Mesothelial cell of epicardium (in vitro differentiated cells): ENCODE data around the gene GRB10. TPM values are rescaled to one million over a fixed set of nuclear protein-coding genes. Genes with fewer than 3 reads are reported as not detected.

Source experiments
- DNase-seq, 2 experiments: peaks; one replicate each; pipeline ENCODE4 v3.0.0; 2021; ENCODE audit warnings: low spot score in 2 of 2; ENCODE audit not compliant: unreplicated experiment in 2 of 2
- H3K27ac Mint-ChIP-seq: 2 replicates; pipeline ENCODE4 v1.8.0; 2021; ENCODE audit warnings: mixed read lengths
- H3K27me3 Mint-ChIP-seq: 2 replicates; pipeline ENCODE4 v1.8.0; 2021; ENCODE audit warnings: low read depth, mixed read lengths
- H3K36me3 Mint-ChIP-seq: 2 replicates; pipeline ENCODE4 v1.8.0; 2021; ENCODE audit warnings: mixed read lengths
- H3K4me1 Mint-ChIP-seq: 2 replicates; pipeline ENCODE4 v1.8.0; 2021; ENCODE audit warnings: mixed read lengths
- H3K4me3 Mint-ChIP-seq: 2 replicates; pipeline ENCODE4 v1.8.0; 2021; ENCODE audit warnings: mild to moderate bottlenecking, moderate library complexity, mixed read lengths
- H3K9me3 Mint-ChIP-seq: 2 replicates; pipeline ENCODE4 v1.8.0; 2021; ENCODE audit warnings: mixed read lengths
- total RNA-seq: library from RNA; stranded (reverse); gene quantifications from 3 replicates; pipeline ENCODE4 v1.2.1, GENCODE V29; 2021
- TF ChIP-seq, protein P1 (sequence below): fragments of 200-600 bp; sonication (generic); IDR thresholded peaks from one replicate; pipeline ENCODE4 v1.5.0; 2021; ENCODE audit warnings: antibody characterized with exemption; ENCODE audit not compliant: unreplicated experiment

GRB10 gene
- total RNA-seq, 1 donor from 2014 or later: 59.2 TPM

DNA sequence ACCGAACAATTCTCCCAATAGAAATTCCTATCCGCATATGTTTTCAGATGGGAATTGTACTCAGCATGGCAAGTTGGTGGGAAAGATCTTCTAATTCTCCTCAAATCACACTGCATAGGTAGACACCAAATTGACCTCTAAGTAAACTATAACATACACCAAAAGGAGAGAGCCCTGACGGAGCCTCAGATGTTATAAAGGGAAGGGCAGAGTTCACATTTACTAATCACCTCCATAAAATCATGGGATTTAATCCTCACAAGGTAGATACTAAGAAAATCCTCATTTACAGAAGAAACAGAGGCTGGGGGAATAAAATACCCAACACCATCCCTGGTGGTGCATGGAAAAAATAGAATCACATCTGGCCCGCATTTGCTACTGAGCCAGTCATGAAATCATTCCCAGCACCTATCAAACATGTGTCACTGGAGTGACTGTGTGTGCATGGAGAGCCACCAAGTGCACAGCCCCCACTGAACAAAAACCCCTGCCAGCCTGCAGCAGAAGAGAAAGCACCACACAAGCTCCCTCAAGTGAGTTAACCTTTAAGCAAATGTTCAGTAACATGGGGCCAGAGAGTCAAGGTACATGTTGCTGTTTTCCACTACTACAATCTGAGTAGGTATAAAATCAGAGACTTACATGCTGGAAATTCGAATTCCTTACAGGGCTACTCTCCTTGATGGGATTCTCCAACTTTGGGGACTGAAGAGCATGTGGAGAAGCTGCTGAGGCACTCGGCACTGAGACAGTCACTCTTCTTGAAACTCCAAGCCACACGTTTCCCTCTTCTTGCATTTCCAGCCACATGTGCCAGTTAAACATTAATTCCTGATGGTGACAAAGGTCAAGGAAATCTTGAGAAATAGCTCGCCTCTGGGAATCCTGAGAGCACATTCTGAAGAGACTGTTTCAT is 217.8 kb downstream of the GRB10 start, which contains the start of gene DDC:
Gene DDC, minus strand, starts transcription at position 766 of the 919 bp plus-strand sequence. CDS start 21,320 bp downstream, outside the sequence.
- H3K9me3 Mint-ChIP-seq: peaks cover 7% of the 10 kb centered on the region
- peaks cover 27% of the 10 kb centered on the region for H3K27me3 Mint-ChIP-seq
- H3K4me3 Mint-ChIP-seq: no peak within 1 kb of the TSS
- H3K36me3 Mint-ChIP-seq: no peaks in the 10 kb centered on the region
- no peaks in the 10 kb centered on the region for H3K4me1 Mint-ChIP-seq
- no peak for DNase-seq
- TF ChIP-seq, protein P1, sequence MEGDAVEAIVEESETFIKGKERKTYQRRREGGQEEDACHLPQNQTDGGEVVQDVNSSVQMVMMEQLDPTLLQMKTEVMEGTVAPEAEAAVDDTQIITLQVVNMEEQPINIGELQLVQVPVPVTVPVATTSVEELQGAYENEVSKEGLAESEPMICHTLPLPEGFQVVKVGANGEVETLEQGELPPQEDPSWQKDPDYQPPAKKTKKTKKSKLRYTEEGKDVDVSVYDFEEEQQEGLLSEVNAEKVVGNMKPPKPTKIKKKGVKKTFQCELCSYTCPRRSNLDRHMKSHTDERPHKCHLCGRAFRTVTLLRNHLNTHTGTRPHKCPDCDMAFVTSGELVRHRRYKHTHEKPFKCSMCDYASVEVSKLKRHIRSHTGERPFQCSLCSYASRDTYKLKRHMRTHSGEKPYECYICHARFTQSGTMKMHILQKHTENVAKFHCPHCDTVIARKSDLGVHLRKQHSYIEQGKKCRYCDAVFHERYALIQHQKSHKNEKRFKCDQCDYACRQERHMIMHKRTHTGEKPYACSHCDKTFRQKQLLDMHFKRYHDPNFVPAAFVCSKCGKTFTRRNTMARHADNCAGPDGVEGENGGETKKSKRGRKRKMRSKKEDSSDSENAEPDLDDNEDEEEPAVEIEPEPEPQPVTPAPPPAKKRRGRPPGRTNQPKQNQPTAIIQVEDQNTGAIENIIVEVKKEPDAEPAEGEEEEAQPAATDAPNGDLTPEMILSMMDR: no peak
- H3K27ac Mint-ChIP-seq: no peak within 1 kb of the TSS

DNA sequence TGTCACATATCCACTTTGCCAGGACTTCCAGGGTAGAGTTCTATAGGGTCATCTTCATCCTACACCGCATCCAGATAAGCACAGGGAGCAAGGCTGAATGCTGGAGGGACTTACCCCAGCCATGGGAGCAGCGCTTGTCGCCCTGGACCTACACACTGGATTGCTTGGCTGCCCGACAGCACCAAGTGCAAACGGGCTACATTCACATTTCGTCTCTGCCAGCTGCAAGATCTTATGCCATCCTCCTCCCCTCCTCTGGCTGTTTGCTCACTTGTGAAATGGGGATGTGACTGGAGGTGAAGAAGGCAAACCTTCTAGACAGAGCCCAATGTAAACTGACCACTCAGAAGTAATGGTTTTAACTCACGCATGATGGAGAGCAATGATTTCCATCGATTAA is 218.5 kb downstream of the GRB10 start:
- H3K36me3 Mint-ChIP-seq: no peaks in the 10 kb centered on the region
- TF ChIP-seq, protein P1: no peak
- no peak overlapping the region for H3K27ac Mint-ChIP-seq
- peaks cover 27% of the 10 kb centered on the region for H3K27me3 Mint-ChIP-seq
- DNase-seq: no peak
- no peaks in the 10 kb centered on the region for H3K4me1 Mint-ChIP-seq
- no peak overlapping the region for H3K4me3 Mint-ChIP-seq
- H3K9me3 Mint-ChIP-seq: no peaks in the 10 kb centered on the region

DNA sequence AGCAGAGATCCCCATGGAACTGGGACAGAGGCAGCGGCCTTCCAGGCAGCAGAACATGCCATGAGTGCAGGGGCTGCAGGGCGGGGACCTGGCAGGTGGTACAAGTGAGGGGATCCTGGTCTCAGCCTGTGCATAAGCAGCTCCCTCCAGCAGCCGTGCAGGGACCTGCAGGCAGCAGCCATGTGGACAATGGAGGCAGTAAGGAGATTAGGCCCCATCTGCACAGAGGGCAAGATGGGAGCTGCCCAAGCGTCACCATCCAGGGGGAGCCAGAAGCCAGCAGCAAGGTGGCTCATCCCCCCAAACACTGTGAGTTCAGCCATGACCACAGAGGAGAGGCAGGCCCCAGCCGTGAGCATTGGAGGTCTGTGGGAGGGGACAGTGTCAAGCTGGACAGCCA is 220.6 kb downstream of the GRB10 start:
- no peaks in the 10 kb centered on the region for H3K4me1 Mint-ChIP-seq
- H3K27me3 Mint-ChIP-seq: peaks cover 35% of the 10 kb centered on the region
- no peak for DNase-seq
- TF ChIP-seq, protein P1: no peak
- H3K9me3 Mint-ChIP-seq: no peaks in the 10 kb centered on the region
- H3K36me3 Mint-ChIP-seq: no peaks in the 10 kb centered on the region
- H3K4me3 Mint-ChIP-seq: no peak overlapping the region
- no peak overlapping the region for H3K27ac Mint-ChIP-seq

DNA sequence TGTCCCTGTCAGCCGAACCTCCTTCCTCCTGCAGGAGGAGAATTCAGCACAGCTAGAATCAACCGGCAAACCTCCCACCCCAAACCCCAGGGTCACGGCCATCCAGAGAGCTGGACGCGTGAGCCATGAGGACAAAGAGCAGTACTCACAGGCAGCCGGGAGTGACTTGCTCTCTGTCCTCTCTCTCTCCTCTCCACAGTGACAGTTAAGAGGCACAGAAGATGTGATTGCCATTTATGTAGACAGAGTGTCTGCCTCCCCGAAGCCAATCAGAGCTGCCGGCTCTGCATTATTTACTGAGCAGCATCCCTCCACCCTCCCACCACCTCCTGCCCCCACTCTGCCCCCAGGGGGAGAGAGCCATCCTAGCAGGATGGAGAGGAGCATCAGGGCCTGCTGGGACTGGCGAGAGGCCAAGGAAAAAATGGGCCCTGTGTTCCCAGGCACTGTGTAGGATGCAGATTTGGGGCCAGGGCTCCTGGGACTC is 221.8 kb downstream of the GRB10 start:
- H3K27ac Mint-ChIP-seq: no peak overlapping the region
- TF ChIP-seq, protein P1: no peak
- no peaks in the 10 kb centered on the region for H3K36me3 Mint-ChIP-seq
- no peak for DNase-seq
- H3K4me3 Mint-ChIP-seq: no peak overlapping the region
- H3K9me3 Mint-ChIP-seq: no peaks in the 10 kb centered on the region
- H3K27me3 Mint-ChIP-seq: peaks cover 35% of the 10 kb centered on the region
- no peaks in the 10 kb centered on the region for H3K4me1 Mint-ChIP-seq

DNA sequence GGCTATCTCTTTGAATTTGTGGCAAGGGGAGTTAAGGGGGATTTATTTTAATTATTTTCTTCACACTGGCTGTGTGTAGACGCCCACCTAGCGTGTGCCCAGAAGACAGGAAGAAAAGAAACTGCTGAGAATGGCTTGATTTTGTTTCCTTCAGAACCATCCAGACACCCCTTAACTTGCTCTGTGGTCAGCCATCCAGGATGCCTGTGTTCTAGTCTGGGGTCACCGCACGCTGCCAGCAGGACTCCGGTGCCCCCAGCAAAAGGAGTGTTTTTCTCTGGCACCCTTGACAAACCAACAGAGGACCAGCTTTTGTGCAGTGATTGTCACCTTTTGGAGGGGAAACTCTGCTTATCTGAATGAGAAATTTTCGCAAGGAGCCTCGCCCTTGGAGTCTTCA is 222.8 kb downstream of the GRB10 start:
- Mint-ChIP-seq H3K27ac (no peak overlapping the region), H3K9me3 (no peaks in the 10 kb centered on the region), H3K4me3 (no peak overlapping the region), H3K36me3 (no peaks in the 10 kb centered on the region), H3K27me3 (peaks cover 29% of the 10 kb centered on the region), H3K4me1 (no peaks in the 10 kb centered on the region)
- no peak for DNase-seq
- TF ChIP-seq, protein P1: no peak
